ENCODE data around the gene EPX.

The EPX gene

GRCh38 chr17:58204796-58205195 is 12.3 kb downstream of the EPX start:
- no peak for DNase-seq (ENCODE audit: low read depth)
- no peak overlapping the region for H3K4me3 ChIP-seq (replicated peaks; ENCODE audit: low read depth, low read length)
- no peak for TF ChIP-seq CTCF (IDR thresholded peaks at IDR 0.05; ENCODE audit: low read length, missing control alignments)

GRCh38 chr17:58205936-58206335 is 13.4 kb downstream of the EPX start:
- no peak overlapping the region for H3K4me3 ChIP-seq (replicated peaks; ENCODE audit: low read depth, low read length)
- no peak for DNase-seq (ENCODE audit: low read depth)
- no peak for TF ChIP-seq CTCF (IDR thresholded peaks at IDR 0.05; ENCODE audit: low read length, missing control alignments)

GRCh38 chr17:58207451-58207850 is 14.9 kb downstream of the EPX start:
- DNase-seq (ENCODE audit: low read depth) = no peak
- no peak for TF ChIP-seq CTCF (IDR thresholded peaks at IDR 0.05; ENCODE audit: low read length, missing control alignments)
- H3K4me3 ChIP-seq (replicated peaks; ENCODE audit: low read depth, low read length) = no peak overlapping the region

- no peak for TF ChIP-seq CTCF (IDR thresholded peaks at IDR 0.05; ENCODE audit: low read length, missing control alignments)
- no peak overlapping the region for H3K4me3 ChIP-seq (replicated peaks; ENCODE audit: low read depth, low read length)
- no peak for DNase-seq (ENCODE audit: low read depth)
These were observed 15.8 kb downstream of the EPX start for GRCh38 chr17:58208344-58208743.

GRCh38 chr17:58210922-58211321 is 18.4 kb downstream of the EPX start:
- DNase-seq (ENCODE audit: low read depth) = no peak
- no peak overlapping the region for H3K4me3 ChIP-seq (replicated peaks; ENCODE audit: low read depth, low read length)
- TF ChIP-seq CTCF (IDR thresholded peaks at IDR 0.05; ENCODE audit: low read length, missing control alignments) = peak; percentile 1

GRCh38 chr17:58215685-58216084 is 23.2 kb downstream of the EPX start:
- no peak overlapping the region for H3K4me3 ChIP-seq (replicated peaks; ENCODE audit: low read depth, low read length)
- no peak for DNase-seq (ENCODE audit: low read depth)
- TF ChIP-seq CTCF (IDR thresholded peaks at IDR 0.05; ENCODE audit: low read length, missing control alignments) = no peak

GRCh38 chr17:58217766-58218165 is 25.2 kb downstream of the EPX start:
- no peak for TF ChIP-seq CTCF (IDR thresholded peaks at IDR 0.05; ENCODE audit: low read length, missing control alignments)
- no peak for DNase-seq (ENCODE audit: low read depth)
- no peak overlapping the region for H3K4me3 ChIP-seq (replicated peaks; ENCODE audit: low read depth, low read length)

All from fibroblast of pulmonary artery (primary cell).